ENCODE data around the gene DLG2. TPM values are rescaled to one million over a fixed set of nuclear protein-coding genes. Genes with fewer than 3 reads are reported as not detected.
"Not testable (repeated sequence)": the region's sequence is repeated elsewhere in the genome, so short reads cannot be mapped to it uniquely, and the experiment has no call there.

Gene DLG2
- total and polyA plus RNA-seq, 2 of the 4 experiments (the other 2 are of a cell fraction), result 0.31 to 0.36 TPM

- H3K9me3 ChIP-seq (ENCODE audit: control insufficient read depth, insufficient read depth, low read length); H2AK5ac ChIP-seq (ENCODE audit: low read depth, low read length); H3K27ac ChIP-seq (ENCODE audit: insufficient read depth, low read length); H2BK15ac ChIP-seq (ENCODE audit: low read depth, low read length); in situ Hi-C loops (cut with MboI; ENCODE audit: low sequenced_read_pairs); H4K91ac ChIP-seq (ENCODE audit: insufficient read depth, low read depth, low read length); DNase-seq; H3K9ac ChIP-seq (ENCODE audit: low read depth, low read length); H3K56ac ChIP-seq (ENCODE audit: extremely low read depth, insufficient read depth, low read length); H3K4me1 ChIP-seq (ENCODE audit: control insufficient read depth, insufficient read depth, low read length); H3K36me3 ChIP-seq (ENCODE audit: control insufficient read depth, insufficient read depth, low read length); ATAC-seq (ENCODE audit: low read depth); H3K14ac ChIP-seq (replicated peaks; ENCODE audit: low read depth, low read length); H3K4me3 ChIP-seq (ENCODE audit: insufficient read depth, low read depth, low read length); BruUV-seq (replicated peaks); POLR2A ChIA-PET (ENCODE audit: unreplicated experiment); H3K4me2 ChIP-seq (ENCODE audit: low read depth, low read length); H4K20me1 ChIP-seq (ENCODE audit: insufficient read depth, low read length); H3K4ac ChIP-seq (ENCODE audit: low read depth, low read length); H3K23ac ChIP-seq (ENCODE audit: low read depth, low read length); H2BK120ac ChIP-seq (ENCODE audit: low read depth, low read length); H2BK5ac ChIP-seq (ENCODE audit: low read depth, low read length, poor library complexity, severe bottlenecking); H2AFZ ChIP-seq (replicated peaks; ENCODE audit: low read length, poor library complexity); H4K5ac ChIP-seq (ENCODE audit: low read depth, low read length); H3K18ac ChIP-seq (ENCODE audit: low read depth, low read length); H3K9me1 ChIP-seq (ENCODE audit: insufficient read depth, low read length); H2BK20ac ChIP-seq (ENCODE audit: low read depth, low read length); intact Hi-C loops (cut with micrococcal nuclease); H2AK9ac ChIP-seq (replicated peaks; ENCODE audit: low read depth, low read length, poor library complexity); H4K8ac ChIP-seq (ENCODE audit: low read depth in 2 of 2, low read length in 2 of 2); H3K27me3 ChIP-seq (ENCODE audit: control insufficient read depth, insufficient read depth, low read length); H3K79me1 ChIP-seq (ENCODE audit: low read depth in 1 of 2, low read length in 2 of 2); dilution Hi-C loops (cut with HindIII; ENCODE audit: low sequenced_read_pairs, unreplicated experiment): not testable (repeated sequence)
- no CpG with 5 or more reads among the region's 2 CpGs for WGBS, 2 experiments (ENCODE audit: extremely low coverage in 2 of 2, insufficient read length in 1 of 2)
- CTCF ChIA-PET, result interaction anchor here (1.7 kb wide), 1 partner anchor 9 kb away, joined by 4 read pairs; no protein-coding TSS in a partner anchor
These were observed 1895.9 kb downstream of the DLG2 start for GRCh38 chr11:83731288-83731687.

Measured in IMR-90 (cell line).